CD4-positive, alpha-beta memory T cell (primary cell): ENCODE data around the gene THOP1. TPM values are rescaled to one million over a fixed set of nuclear protein-coding genes. Genes with fewer than 3 reads are reported as not detected.

Experiments used
- CTCF ChIA-PET: fragments of 350-600 bp; sonication (Branson Sonifier 250); formaldehyde crosslinking; loops from one replicate; lab custom pipeline; 2021; ENCODE audit warnings: inconsistent platforms; ENCODE audit not compliant: partially characterized antibody; lab: Charles Lee
- POLR2A ChIA-PET: fragments of 350-600 bp; sonication (Branson Sonifier 250); formaldehyde crosslinking; loops from one replicate; lab custom pipeline; 2021; ENCODE audit not compliant: partially characterized antibody; lab: Charles Lee
- DNase-seq, 5 donors: peaks; one replicate each; pipeline versions ENCODE4 v3.0.0 to v3.0.0-alpha.2; 2020 to 2022; ENCODE audit warnings: mixed read lengths in 1 of 5
- H3K27ac ChIP-seq: one replicate; pipeline ENCODE4 v1.7.0; 2013; ENCODE audit warnings: low read depth, low read length
- H3K27me3 ChIP-seq: 2 replicates; pipeline ENCODE4 v1.7.0; 2013; ENCODE audit warnings: mild to moderate bottlenecking, low read length, moderate library complexity; ENCODE audit not compliant: insufficient read depth
- H3K36me3 ChIP-seq: 2 replicates; pipeline ENCODE4 v1.7.0; 2013; ENCODE audit warnings: mild to moderate bottlenecking, low read length, moderate library complexity; ENCODE audit not compliant: insufficient read depth
- H3K4me1 ChIP-seq: 2 replicates; pipeline ENCODE4 v1.7.0; 2013; ENCODE audit warnings: mild to moderate bottlenecking, low read length, moderate library complexity; ENCODE audit not compliant: insufficient read depth
- H3K4me3 ChIP-seq, 2 donors: one replicate each; pipeline ENCODE4 v1.7.0; 2013; ENCODE audit warnings: low read length in 2 of 2, mild to moderate bottlenecking in 1 of 2
- H3K9me3 ChIP-seq, 2 donors: one replicate each; pipeline ENCODE4 v1.7.0; 2013; ENCODE audit warnings: low read length in 2 of 2, control low read depth in 1 of 2; ENCODE audit not compliant: control insufficient read depth in 1 of 2
- H3K27ac Mint-ChIP-seq, 7 donors: one replicate each; pipeline ENCODE4 v1.8.0; 2020 to 2021; ENCODE audit warnings: mixed read lengths in 7 of 7, mild to moderate bottlenecking in 6 of 7, inconsistent platforms in 3 of 7, moderate library complexity in 3 of 7
- H3K27me3 Mint-ChIP-seq, 2 donors: one replicate each; pipeline ENCODE4 v1.8.0; 2020 to 2021; ENCODE audit warnings: mixed read lengths in 2 of 2
- H3K36me3 Mint-ChIP-seq, 2 donors: one replicate each; pipeline ENCODE4 v1.8.0; 2020 to 2021; ENCODE audit warnings: mixed read lengths in 2 of 2, inconsistent platforms in 1 of 2, mild to moderate bottlenecking in 1 of 2
- H3K4me1 Mint-ChIP-seq, 4 donors: one replicate each; pipeline ENCODE4 v1.8.0; 2020 to 2021; ENCODE audit warnings: mixed read lengths in 4 of 4, mild to moderate bottlenecking in 1 of 4
- H3K4me3 Mint-ChIP-seq, 8 donors: one replicate each; pipeline ENCODE4 v1.8.0; 2020 to 2021; ENCODE audit warnings: mixed read lengths in 8 of 8, mild to moderate bottlenecking in 7 of 8, moderate library complexity in 6 of 8, inconsistent platforms in 3 of 8
- H3K9me3 Mint-ChIP-seq, 8 donors: one replicate each; pipeline ENCODE4 v1.8.0; 2020 to 2021; ENCODE audit warnings: mixed read lengths in 8 of 8, mild to moderate bottlenecking in 5 of 8, inconsistent platforms in 3 of 8, moderate library complexity in 1 of 8
- intact Hi-C: fragments of 100-400 bp; cut with micrococcal nuclease; formaldehyde crosslinking; loops from one replicate; pipeline ENCODE4 v1.15.1; 2023
- polyA plus RNA-seq, 2 donors: library from polyadenylated mRNA; unstranded; fragments of 300-500 nt; fragmentation: Illumina TruSeq; gene quantifications; one replicate each; pipeline ENCODE4 v1.2.3, GENCODE V29; 2021
- total RNA-seq, 2 experiments: library from RNA; stranded (reverse); gene quantifications; one replicate each; pipeline ENCODE4 v1.2.3, GENCODE V29; 2021

Gene THOP1
- total and polyA plus RNA-seq, 4 experiments from 2014 or later: 21.6 to 31.9 (median 25.8) TPM

- POLR2A ChIA-PET: interaction anchor here (0.6 to 1.9 kb wide), 2 partner anchors 15 to 184 kb away, joined by 3 to 8 read pairs; partner anchors contain the start of gene ZNF555
- peaks cover 3 to 54% (median 34%) of the 10 kb centered on the region in 8 donors for H3K9me3 Mint-ChIP-seq
- H3K4me3 ChIP-seq: no peak overlapping the region
Observed at GRCh38 chr19:2856457-2857050, 71.3 kb downstream of the THOP1 start.

DNA sequence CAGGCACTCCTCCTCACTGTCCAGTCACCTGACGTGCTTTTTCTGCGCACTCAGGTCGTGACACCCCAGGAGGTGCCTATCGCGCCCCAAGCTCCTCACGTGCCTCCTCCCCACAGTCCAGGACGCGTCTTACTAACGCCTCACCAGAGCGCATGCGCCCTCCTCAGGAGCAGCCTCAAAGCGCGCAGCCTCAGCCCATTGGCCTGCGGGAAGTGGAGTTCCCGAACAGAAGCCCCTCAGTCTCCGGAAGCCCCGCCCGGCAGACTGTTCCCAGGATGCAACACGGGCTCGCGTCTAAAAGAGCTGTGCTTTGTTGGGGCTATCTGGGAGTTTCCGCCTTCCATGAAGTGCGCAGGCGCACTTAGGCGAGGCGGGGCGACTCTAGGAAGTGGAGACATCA is 73.6 kb downstream of the THOP1 start:
- intact Hi-C loops: no loop called here

More at GRCh38 chr19:2856457-2857050, 71.3 kb downstream of the THOP1 start:
- H3K4me1 ChIP-seq: peaks cover 26% of the 10 kb centered on the region
- peak overlapping the region in 7 of 8 donors; percentile 18 to 73 (median 70) for H3K4me3 Mint-ChIP-seq
- CTCF ChIA-PET: interaction anchor here (0.9 kb wide), 1 partner anchor 15 kb away, joined by 3 read pairs; the partner anchor contains the start of gene ZNF555
- peak; percentile 44 to 73 (median 68) for DNase-seq
- peaks cover 34 to 38% of the 10 kb centered on the region in 2 donors for H3K36me3 Mint-ChIP-seq
- intact Hi-C loops: no loop called here
- peak overlapping the region; percentile 49 to 91 (median 68) for H3K27ac Mint-ChIP-seq
- H3K36me3 ChIP-seq: peaks cover 18% of the 10 kb centered on the region
- no peaks in the 10 kb centered on the region for H3K27me3 Mint-ChIP-seq
- H3K27me3 ChIP-seq: no peaks in the 10 kb centered on the region
- H3K4me1 Mint-ChIP-seq: peaks cover 13 to 32% (median 21%) of the 10 kb centered on the region in 4 donors
- peaks cover 8 to 28% of the 10 kb centered on the region in 2 donors for H3K9me3 ChIP-seq
- peak overlapping the region; percentile 3 for H3K27ac ChIP-seq

GRCh38 chr19:2863816-2864215 is 78.5 kb downstream of the THOP1 start:
- no peaks in the 10 kb centered on the region for H3K36me3 Mint-ChIP-seq
- Histone ChIP-seq H3K27ac (no peak overlapping the region), H3K36me3 (no peaks in the 10 kb centered on the region), H3K27me3 (no peaks in the 10 kb centered on the region), H3K9me3 (no peaks in the 10 kb centered on the region), H3K4me1 (no peaks in the 10 kb centered on the region), H3K4me3 (no peak overlapping the region)
- intact Hi-C loops: no loop called here
- H3K27ac Mint-ChIP-seq: no peak overlapping the region
- DNase-seq: no peak
- ChIA-PET CTCF (no interaction called here), POLR2A (no interaction called here)
- H3K4me3 Mint-ChIP-seq: no peak overlapping the region
- peaks cover 6% of the 10 kb centered on the region in 2 donors for H3K27me3 Mint-ChIP-seq
- peaks cover 0 to 5% (median 0%) of the 10 kb centered on the region in 8 donors for H3K9me3 Mint-ChIP-seq
- H3K4me1 Mint-ChIP-seq: peaks cover 0 to 4% (median under 1%) of the 10 kb centered on the region in 4 donors

More for the DNA sequence above, 73.6 kb downstream of the THOP1 start:
- H3K36me3 Mint-ChIP-seq: peaks cover 11 to 15% of the 10 kb centered on the region in 2 donors
- no peak for DNase-seq
- Histone ChIP-seq H3K27me3 (no peaks in the 10 kb centered on the region), H3K27ac (no peak overlapping the region), H3K4me3 (no peak overlapping the region), H3K4me1 (peaks cover 26% of the 10 kb centered on the region), H3K36me3 (no peaks in the 10 kb centered on the region), H3K9me3 (peaks cover 0 to 7% of the 10 kb centered on the region in 2 donors)
- peak overlapping the region in 1 of 7 donors; percentile 30 for H3K27ac Mint-ChIP-seq
- H3K4me3 Mint-ChIP-seq: no peak overlapping the region
- H3K4me1 Mint-ChIP-seq: peaks cover 14 to 32% (median 21%) of the 10 kb centered on the region in 4 donors
- CTCF ChIA-PET: no interaction called here
- peaks cover 3 to 31% (median 12%) of the 10 kb centered on the region in 8 donors for H3K9me3 Mint-ChIP-seq
- POLR2A ChIA-PET: no interaction called here
- no peaks in the 10 kb centered on the region for H3K27me3 Mint-ChIP-seq

Other genes starting within 250 kb of the THOP1 start
- gene GNG7, start 82.8 kb upstream of the THOP1 start, total RNA-seq: 1 to 10 TPM; 4.1 to 4.2 TPM
- 1 to 10 TPM; 1.9 to 2.2 TPM for gene GNG7, start 82.8 kb upstream of the THOP1 start, polyA plus RNA-seq
- gene DIRAS1, start 64.1 kb upstream of the THOP1 start, total RNA-seq: not detected
- gene DIRAS1, start 64.1 kb upstream of the THOP1 start, polyA plus RNA-seq: not detected
- gene SLC39A3, start 45.5 kb upstream of the THOP1 start, total RNA-seq: 10 to 100 TPM; 18.2 to 19.1 TPM
- 10 to 100 TPM; 28.8 to 41.7 TPM for gene SLC39A3, start 45.5 kb upstream of the THOP1 start, polyA plus RNA-seq
- gene SGTA, start 2.2 kb upstream of the THOP1 start, total RNA-seq: 10 to 100 TPM; 37.0 to 37.8 TPM
- gene SGTA, start 2.2 kb upstream of the THOP1 start, polyA plus RNA-seq: 10 to 100 TPM; 27.7 to 34.9 TPM
- gene ZNF554, start 34.4 kb downstream of the THOP1 start, total RNA-seq: 10 to 100 TPM in 1 of 2 experiments, 1 to 10 TPM in 1; 9.1 to 10.5 TPM
- gene ZNF554, start 34.4 kb downstream of the THOP1 start, polyA plus RNA-seq: 1 to 10 TPM in 1 of 2 donors, under 1 TPM in 1; 0.72 to 5.1 TPM
- gene ZNF555, start 56.0 kb downstream of the THOP1 start, total RNA-seq: 10 to 100 TPM; 11.0 to 11.5 TPM
- 1 to 10 TPM; 2.2 to 5.1 TPM for gene ZNF555, start 56.0 kb downstream of the THOP1 start, polyA plus RNA-seq
- gene ZNF556, start 81.8 kb downstream of the THOP1 start, total RNA-seq: not detected
- gene ZNF556, start 81.8 kb downstream of the THOP1 start, polyA plus RNA-seq: not detected
- 1 to 10 TPM; 4.2 to 4.7 TPM for gene ZNF57, start 115.4 kb downstream of the THOP1 start, total RNA-seq
- gene ZNF57, start 115.4 kb downstream of the THOP1 start, polyA plus RNA-seq: 1 to 10 TPM; 2.1 to 4.1 TPM
- gene ZNF77, start 159.5 kb downstream of the THOP1 start, total RNA-seq: 1 to 10 TPM; 5.8 to 6.4 TPM
- gene ZNF77, start 159.5 kb downstream of the THOP1 start, polyA plus RNA-seq: 1 to 10 TPM in 1 of 2 donors, under 1 TPM in 1; 0.21 to 2.4 TPM
- gene TLE6, start 192.1 kb downstream of the THOP1 start, total RNA-seq: not detected
- not detected for gene TLE6, start 192.1 kb downstream of the THOP1 start, polyA plus RNA-seq
- gene TLE2, start 243.8 kb downstream of the THOP1 start, total RNA-seq: 10 to 100 TPM; 20.9 to 23.1 TPM
- 1 to 10 TPM; 5.5 to 7.0 TPM for gene TLE2, start 243.8 kb downstream of the THOP1 start, polyA plus RNA-seq